Activated CD4-positive, alpha-beta T cell treated with anti-CD3 and anti-CD28 coated beads for 4 hours (primary cell): ENCODE measurements around the gene AWAT2.
A peak's percentile ranks its signal among the peaks of the same experiment; 100 is the strongest.
"Not testable (repeated sequence)": the region's sequence is repeated elsewhere in the genome, so short reads cannot be mapped to it uniquely, and the experiment has no call there.

Experiments used
- DNase-seq, 2 donors: peaks; one replicate each; pipeline ENCODE4 v3.0.0-alpha.2; 2020

The AWAT2 gene

GRCh38 chrX:70039758-70040157 is 10.0 kb downstream of the AWAT2 start:
- no peak for DNase-seq

GRCh38 chrX:70038951-70039350 is 10.8 kb downstream of the AWAT2 start:
- no peak for DNase-seq

- DNase-seq: no peak
Measured at GRCh38 chrX:70038515-70038914, 11.2 kb downstream of the AWAT2 start.

GRCh38 chrX:70034646-70035045 is 15.1 kb downstream of the AWAT2 start:
- no peak for DNase-seq

GRCh38 chrX:70033348-70034051 is 16.2 kb downstream of the AWAT2 start:
- peak; percentile 3 to 6 for DNase-seq

GRCh38 chrX:70032792-70033191 is 16.9 kb downstream of the AWAT2 start:
- no peak for DNase-seq

GRCh38 chrX:70030301-70030767 is 19.4 kb downstream of the AWAT2 start:
- peak; percentile 22 to 36 for DNase-seq

- DNase-seq: no peak
Measured at GRCh38 chrX:70029863-70030262, 19.9 kb downstream of the AWAT2 start.

- DNase-seq: no peak
Measured at GRCh38 chrX:70026851-70027200, 22.9 kb downstream of the AWAT2 start.

GRCh38 chrX:70026112-70026850 is 23.5 kb downstream of the AWAT2 start:
- DNase-seq: no peak

GRCh38 chrX:70025464-70025863 is 24.3 kb downstream of the AWAT2 start:
- no peak for DNase-seq

GRCh38 chrX:70022616-70023015 is 27.1 kb downstream of the AWAT2 start:
- no peak for DNase-seq

GRCh38 chrX:70016513-70016912 is 33.2 kb downstream of the AWAT2 start:
- DNase-seq: no peak

- no peak for DNase-seq
Measured at GRCh38 chrX:70013466-70014381, 36.0 kb downstream of the AWAT2 start.

GRCh38 chrX:70012756-70013155 is 37.0 kb downstream of the AWAT2 start:
- no peak for DNase-seq

- DNase-seq: no peak
Measured at GRCh38 chrX:70009970-70010369, 39.8 kb downstream of the AWAT2 start.

- DNase-seq: no peak
Measured at GRCh38 chrX:70009049-70009448, 40.7 kb downstream of the AWAT2 start.

- no peak for DNase-seq
Measured at GRCh38 chrX:70007946-70008345, 41.8 kb downstream of the AWAT2 start.

GRCh38 chrX:70001708-70002341 is 47.9 kb downstream of the AWAT2 start:
- DNase-seq: no peak

GRCh38 chrX:70001269-70001668 is 48.5 kb downstream of the AWAT2 start:
- DNase-seq: no peak

- DNase-seq: not testable (repeated sequence)
Measured at GRCh38 chrX:69998299-69998698, 51.4 kb downstream of the AWAT2 start.

- no peak for DNase-seq
Measured at GRCh38 chrX:69996113-69996468, 53.6 kb downstream of the AWAT2 start.
